HG02759 (cell line): ENCODE data around the gene DYRK1B.
"Not testable (repeated sequence)": the region's sequence is repeated elsewhere in the genome, so short reads cannot be mapped to it uniquely, and the experiment has no call there.

ENCODE experiments used
- ATAC-seq: cut with Tn5 transposase; IDR thresholded peaks from one replicate; pipeline ENCODE4 v1.9.1; 2021; ENCODE audit warnings: mild to moderate bottlenecking, moderate library complexity; ENCODE audit not compliant: unreplicated experiment

Gene DYRK1B

GRCh38 chr19:39833464-39834286, at the start of gene DYRK1B:
Gene DYRK1B, minus strand, starts transcription at chr19:39834162. Its CDS starts 2,295 bp downstream, at chr19:39831867.
- ATAC-seq, result peak; percentile 88

- not testable (repeated sequence) for ATAC-seq
These were observed 48.7 kb upstream of the DYRK1B start for GRCh38 chr19:39882645-39883044.

DNA sequence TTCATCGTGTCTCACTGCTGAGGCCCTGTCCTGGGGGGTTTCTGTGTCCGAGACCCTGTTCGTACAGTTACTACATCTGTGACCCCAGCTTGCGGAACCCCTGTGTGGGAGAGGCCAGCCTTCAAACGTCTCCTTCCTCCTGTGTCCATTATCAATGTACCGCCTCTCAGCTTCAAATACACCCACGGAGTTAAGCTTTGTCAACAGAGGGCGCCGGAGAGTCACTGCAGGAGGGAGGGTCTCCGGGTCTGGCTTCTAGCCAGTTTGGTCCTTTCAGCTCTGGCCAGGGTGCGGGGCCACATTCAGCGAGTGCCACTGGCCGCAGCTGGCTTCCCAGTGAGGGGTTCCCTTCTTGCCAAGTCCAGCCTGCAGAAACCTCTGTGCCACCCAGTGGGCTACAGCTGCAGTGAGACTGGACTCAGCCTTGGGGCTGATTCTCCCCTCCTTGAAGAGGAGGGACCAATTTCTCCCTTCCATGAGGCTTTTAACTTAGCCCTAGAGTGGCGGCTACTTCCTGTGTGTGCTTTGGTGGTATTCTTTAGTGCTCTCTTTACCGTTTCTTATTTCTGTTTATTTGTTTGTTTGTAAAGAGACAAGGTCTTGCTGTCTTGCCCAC, 47.6 kb upstream of the DYRK1B start:
- ATAC-seq, result not testable (repeated sequence)

- ATAC-seq, result not testable (repeated sequence)
These were observed 46.3 kb upstream of the DYRK1B start for GRCh38 chr19:39880241-39880640.

DNA sequence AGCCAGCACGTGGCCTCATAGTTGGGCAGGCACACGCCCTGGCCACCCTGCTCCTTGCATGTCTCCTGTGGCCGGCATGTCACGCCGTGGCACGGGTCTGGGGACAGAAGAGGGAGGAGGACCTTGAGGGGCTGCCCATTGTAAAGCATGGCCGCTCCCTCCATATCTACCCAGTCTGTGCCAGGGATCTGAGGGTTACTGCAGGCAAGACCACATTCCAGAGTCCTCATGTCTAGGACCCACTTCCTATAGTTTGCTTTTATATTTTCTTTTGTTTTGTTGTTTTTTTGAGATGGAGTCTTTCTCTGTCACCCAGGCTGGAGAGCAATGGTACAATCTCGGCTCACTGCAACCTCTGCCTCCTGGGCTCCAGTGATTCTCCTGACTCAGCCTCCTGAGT, 45.8 kb upstream of the DYRK1B start:
- ATAC-seq, result not testable (repeated sequence)

GRCh38 chr19:39878866-39879265, 44.9 kb upstream of the DYRK1B start:
- ATAC-seq, result not testable (repeated sequence)

- ATAC-seq, result no peak
These were observed 44.4 kb upstream of the DYRK1B start for GRCh38 chr19:39878398-39878797.

- not testable (repeated sequence) for ATAC-seq
These were observed 44.0 kb upstream of the DYRK1B start for GRCh38 chr19:39877982-39878381.

- ATAC-seq, result not testable (repeated sequence)
These were observed 43.5 kb upstream of the DYRK1B start for GRCh38 chr19:39877488-39877887.

GRCh38 chr19:39876486-39876885, 42.5 kb upstream of the DYRK1B start:
- not testable (repeated sequence) for ATAC-seq

GRCh38 chr19:39875401-39875864, 41.5 kb upstream of the DYRK1B start:
- not testable (repeated sequence) for ATAC-seq

DNA sequence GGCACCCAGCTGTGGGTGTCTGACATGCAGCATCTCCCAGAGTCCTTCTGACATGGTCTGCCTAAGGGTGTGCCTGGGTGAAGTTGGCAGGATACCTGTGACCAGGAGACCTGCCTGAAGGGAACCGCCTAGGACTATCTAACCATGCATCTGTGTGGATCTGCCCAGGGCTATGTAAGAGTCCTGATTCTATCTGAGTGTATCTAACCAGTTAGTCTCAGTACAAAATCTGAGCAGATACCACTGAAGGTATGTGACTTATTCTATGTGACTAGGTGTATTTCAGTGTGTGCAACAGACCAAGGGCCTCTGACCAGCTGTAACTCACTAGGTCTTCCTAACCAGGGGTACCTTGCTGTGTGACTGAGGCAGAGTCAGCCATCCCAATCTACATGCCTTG, 40.4 kb upstream of the DYRK1B start:
- no peak for ATAC-seq

DNA sequence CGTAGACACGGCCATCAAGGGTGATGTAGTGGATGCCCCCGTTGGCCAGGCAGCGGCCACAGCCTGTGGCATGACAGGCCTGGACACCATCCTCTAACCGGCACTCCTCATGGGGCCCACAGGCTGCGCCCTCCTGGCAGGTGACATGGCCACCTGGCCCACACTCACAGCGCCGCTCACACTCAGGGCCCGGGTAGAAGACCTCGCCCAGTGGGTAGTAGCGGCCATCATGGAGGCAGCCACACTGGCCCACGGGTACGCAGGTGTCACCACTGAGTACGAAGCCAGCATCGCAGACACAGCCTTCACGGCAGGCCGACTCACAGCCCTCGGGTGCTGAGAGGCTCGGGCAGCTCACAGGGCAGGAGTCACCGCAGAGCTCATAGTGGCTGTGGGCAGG, 39.4 kb upstream of the DYRK1B start:
- no peak for ATAC-seq

DNA sequence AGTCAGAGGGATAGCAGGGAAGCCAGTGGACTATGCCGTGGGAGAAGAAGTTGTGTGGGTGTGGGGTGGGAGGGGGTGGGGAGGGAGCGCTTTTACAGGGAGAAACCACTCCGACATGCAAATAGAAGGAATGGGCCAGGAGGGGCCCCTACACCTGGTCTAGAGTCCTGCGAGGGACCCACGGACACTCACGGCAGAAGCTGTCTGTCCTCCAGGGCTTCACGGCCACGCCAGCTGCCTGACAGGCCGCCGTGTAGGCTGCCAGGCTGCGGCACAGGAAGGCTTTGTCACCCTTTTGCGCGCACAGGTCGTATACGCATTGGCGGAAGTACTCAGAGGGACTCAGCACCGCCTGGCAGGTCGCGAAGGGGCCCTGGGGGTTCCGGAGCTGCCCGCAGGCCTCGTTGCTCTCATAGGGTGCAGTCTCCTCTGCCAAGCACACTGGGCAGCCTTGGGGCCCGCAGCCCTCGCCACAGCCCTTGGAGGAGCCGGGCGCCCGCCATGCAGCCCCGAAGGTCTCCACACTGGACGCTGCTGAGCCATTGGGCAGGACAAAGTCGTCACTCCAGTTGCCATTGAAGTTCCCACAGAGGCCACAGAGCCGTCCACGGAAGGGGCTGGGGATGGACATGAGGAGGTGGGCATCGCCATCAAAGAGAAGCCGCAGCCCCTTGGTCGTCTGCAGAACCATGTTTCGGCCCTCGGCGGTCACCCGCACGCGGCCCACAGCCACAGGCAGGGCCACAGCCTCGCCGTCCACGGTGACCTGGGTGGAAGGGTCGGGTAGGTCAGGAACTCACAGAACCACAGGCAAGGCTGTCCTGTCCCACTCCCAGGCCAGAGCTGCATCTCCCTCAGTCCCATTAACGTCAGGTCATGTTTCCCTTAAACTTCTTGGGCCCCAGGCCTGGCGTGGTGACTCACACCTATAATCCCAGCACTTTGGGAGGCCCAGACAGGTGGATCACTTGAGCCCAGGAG, 38.2 kb upstream of the DYRK1B start:
- no peak for ATAC-seq

DNA sequence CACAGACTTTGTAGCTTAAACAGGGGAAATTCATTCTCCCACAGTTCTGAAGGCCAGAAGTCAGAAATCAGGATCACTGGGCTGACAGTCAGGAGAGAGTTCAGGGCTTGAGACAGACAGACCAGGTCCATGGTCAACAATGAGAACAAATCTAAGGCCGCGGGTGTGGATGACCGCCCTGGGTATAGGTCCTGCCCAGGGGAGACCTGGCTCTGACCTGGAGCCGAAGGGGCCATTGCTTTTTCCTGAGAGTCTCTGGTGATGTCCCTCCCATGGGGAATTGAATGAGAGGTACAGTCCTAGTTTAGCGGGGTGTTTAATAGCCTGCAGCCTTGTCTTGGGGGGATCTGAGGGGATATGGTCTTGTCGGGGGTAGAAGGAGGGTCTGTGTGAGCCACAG, 37.4 kb upstream of the DYRK1B start:
- ATAC-seq, result no peak

DNA sequence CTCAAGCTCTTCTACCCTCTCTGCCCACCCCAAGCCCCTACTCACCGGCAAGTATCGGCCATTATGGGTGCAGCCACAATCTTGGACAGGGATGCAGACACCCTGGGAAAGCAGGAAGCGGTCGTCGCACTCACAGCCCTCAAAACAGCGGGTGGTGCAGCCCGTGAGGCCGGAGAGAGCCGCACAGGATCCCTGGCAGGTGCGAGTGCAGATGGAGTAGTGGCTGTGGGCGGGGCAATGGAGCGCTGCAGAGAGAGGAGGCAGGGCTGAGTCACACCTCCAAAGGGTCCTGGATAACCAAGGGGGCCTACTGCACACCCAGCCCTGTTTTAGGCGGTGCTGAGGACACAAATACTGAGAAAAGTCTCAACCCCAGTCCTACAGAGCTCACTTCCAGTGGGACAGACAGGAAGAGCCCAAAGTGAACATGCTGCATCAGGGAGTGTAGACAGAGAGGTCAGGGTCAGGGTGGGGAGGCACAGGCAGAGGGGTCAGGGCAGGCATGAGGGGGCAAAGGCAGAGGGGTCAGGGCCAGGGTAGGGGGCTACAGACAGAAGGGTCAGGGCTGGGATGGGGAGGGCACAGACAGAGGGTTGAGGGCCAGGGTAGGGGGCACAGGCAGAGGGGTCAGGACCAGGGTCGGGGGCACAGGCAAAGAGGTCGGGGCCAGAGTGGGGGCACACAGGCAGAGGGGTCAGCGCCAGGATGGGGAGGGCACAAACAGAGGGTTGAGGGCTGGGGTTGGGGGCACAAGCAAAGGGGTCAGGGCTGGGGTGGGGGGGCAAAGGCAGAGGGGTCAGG, 36.4 kb upstream of the DYRK1B start:
- no peak for ATAC-seq

- no peak for ATAC-seq
These were observed 34.0 kb upstream of the DYRK1B start for GRCh38 chr19:39867952-39868351.

DNA sequence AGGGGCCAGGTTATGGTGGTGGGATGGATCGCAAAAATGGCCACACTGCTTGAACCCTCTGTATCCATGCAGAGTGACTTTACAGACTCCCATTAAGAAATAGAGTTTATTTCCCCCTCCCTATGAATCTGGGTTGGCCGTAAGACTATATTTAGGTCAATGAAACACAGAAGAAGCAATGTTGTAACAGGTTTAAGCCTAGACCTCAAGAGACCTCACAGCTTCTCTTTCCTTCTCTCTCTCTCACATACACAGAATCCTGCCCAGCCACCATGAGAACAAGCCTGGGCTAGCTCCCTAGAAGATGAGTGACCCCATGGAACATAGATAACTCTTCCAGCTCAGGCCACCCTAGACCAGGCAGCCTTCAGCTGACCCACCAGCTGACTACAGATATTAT, 33.2 kb upstream of the DYRK1B start:
- no peak for ATAC-seq

- no peak for ATAC-seq
These were observed 32.0 kb upstream of the DYRK1B start for GRCh38 chr19:39865953-39866352.

- ATAC-seq, result no peak
These were observed 31.2 kb upstream of the DYRK1B start for GRCh38 chr19:39865186-39865585.
